GM23338 (cell line): ENCODE data around the gene MAP3K5. TPM values are rescaled to one million over a fixed set of nuclear protein-coding genes. Genes with fewer than 3 reads are reported as not detected.

Source experiments
- ATAC-seq: fragments of 200-7000 bp; cut with Tn5 transposase; 3 replicates; pipeline ENCODE4 v1.9.1; 2020
- DNase-seq: peaks from one replicate; pipeline ENCODE4 v3.0.0-alpha.2; 2015; ENCODE audit warnings: low spot score
- H2AFZ ChIP-seq: fragments of 200-600 bp; sonication (generic); 2 replicates; pipeline ENCODE4 v1.8.0; 2016; ENCODE audit warnings: antibody characterized with exemption, mild to moderate bottlenecking, moderate library complexity
- H3F3A ChIP-seq: fragments of 200-600 bp; sonication (generic); replicated peaks from 2 replicates; pipeline ENCODE4 v1.8.0; 2017; ENCODE audit warnings: antibody characterized with exemption, mixed run types, low read depth
- H3K27ac ChIP-seq: fragments of 200-600 bp; sonication (generic); 2 replicates; pipeline ENCODE4 v1.6.1; 2016; ENCODE audit warnings: low read depth
- H3K27me3 ChIP-seq: fragments of 200-600 bp; sonication (generic); 2 replicates; pipeline ENCODE4 v1.8.0; 2016; ENCODE audit warnings: mild to moderate bottlenecking, mixed run types, moderate library complexity; ENCODE audit not compliant: insufficient read depth
- H3K36me3 ChIP-seq: fragments of 200-600 bp; sonication (generic); 2 replicates; pipeline ENCODE4 v1.8.0; 2016; ENCODE audit warnings: mild to moderate bottlenecking; ENCODE audit not compliant: insufficient read depth
- H3K4me1 ChIP-seq: fragments of 200-600 bp; sonication (generic); 2 replicates; pipeline ENCODE4 v1.8.0; 2016; ENCODE audit warnings: mild to moderate bottlenecking, moderate library complexity; ENCODE audit not compliant: insufficient read depth
- H3K4me2 ChIP-seq: fragments of 200-600 bp; sonication (generic); 2 replicates; pipeline ENCODE4 v1.7.1; 2017; ENCODE audit warnings: mixed run types
- H3K4me3 ChIP-seq: fragments of 200-600 bp; sonication (generic); 2 replicates; pipeline ENCODE4 v1.6.1; 2016; ENCODE audit warnings: mixed run types
- H3K79me2 ChIP-seq: fragments of 200-600 bp; sonication (generic); replicated peaks from 2 replicates; pipeline ENCODE4 v1.8.0; 2017; ENCODE audit warnings: mild to moderate bottlenecking; ENCODE audit not compliant: insufficient read depth
- H3K9me2 ChIP-seq: fragments of 200-600 bp; sonication (generic); 2 replicates; pipeline ENCODE4 v1.8.0; 2017; ENCODE audit not compliant: insufficient read depth
- H4K20me1 ChIP-seq: fragments of 200-600 bp; sonication (generic); replicated peaks from 2 replicates; pipeline ENCODE4 v1.8.0; 2017; ENCODE audit warnings: mild to moderate bottlenecking; ENCODE audit not compliant: insufficient read depth
- H3K27ac Mint-ChIP-seq: 2 replicates; pipeline ENCODE4 v1.8.0; 2020; ENCODE audit warnings: inconsistent platforms, mild to moderate bottlenecking, moderate library complexity, mixed read lengths
- H3K27me3 Mint-ChIP-seq: 3 replicates; pipeline ENCODE4 v1.8.0; 2022; ENCODE audit warnings: low read depth, mild to moderate bottlenecking, moderate library complexity, mixed read lengths, inconsistent platforms; ENCODE audit not compliant: insufficient read depth, poor library complexity
- H3K36me3 Mint-ChIP-seq: 3 replicates; pipeline ENCODE4 v1.8.0; 2021; ENCODE audit warnings: low read depth, mild to moderate bottlenecking, inconsistent platforms, moderate library complexity, mixed read lengths
- H3K4me1 Mint-ChIP-seq: 3 replicates; pipeline ENCODE4 v1.8.0; 2020; ENCODE audit warnings: mild to moderate bottlenecking, inconsistent platforms, mixed read lengths
- H3K4me3 Mint-ChIP-seq: 3 replicates; pipeline ENCODE4 v1.8.0; 2021; ENCODE audit warnings: moderate library complexity, mild to moderate bottlenecking, inconsistent platforms, mixed read lengths
- H3K9me3 Mint-ChIP-seq: 3 replicates; pipeline ENCODE4 v1.8.0; 2020; ENCODE audit warnings: moderate library complexity, mild to moderate bottlenecking, inconsistent platforms, mixed read lengths
- CREB1 ChIP-seq: fragments of 250-450 bp; sonication (Bioruptor Pico); IDR thresholded peaks from 2 replicates; pipeline ENCODE4 v1.5.0; 2020; ENCODE audit warnings: low read depth, mild to moderate bottlenecking, moderate library complexity
- CTCF ChIP-seq, 2 experiments: fragments of 200-600 bp in 1 of 2; sonication (generic) in 1 of 2; conservative IDR thresholded peaks; 2 replicates each; pipeline versions ENCODE4 v1.5.1 to v1.6.1; 2016 to 2017; ENCODE audit warnings: antibody characterized with exemption in 2 of 2, low read depth in 2 of 2, mild to moderate bottlenecking in 2 of 2, moderate library complexity in 1 of 2
- EZH2 ChIP-seq: fragments of 200-600 bp; sonication (generic); IDR thresholded peaks from one replicate; pipeline ENCODE4 v1.8.0; 2017; ENCODE audit warnings: antibody characterized with exemption, mild to moderate bottlenecking, low read depth; ENCODE audit not compliant: unreplicated experiment
- EZH2phosphoT487 ChIP-seq: fragments of 200-600 bp; sonication (generic); IDR thresholded peaks from one replicate; pipeline ENCODE4 v1.8.1; 2018; ENCODE audit warnings: antibody characterized with exemption; ENCODE audit not compliant: unreplicated experiment
- JUNB ChIP-seq: IDR thresholded peaks from one replicate; pipeline ENCODE4 v1.6.1; 2016; ENCODE audit warnings: antibody characterized with exemption; ENCODE audit not compliant: unreplicated experiment
- NANOG ChIP-seq: IDR thresholded peaks from 2 replicates; pipeline ENCODE4 v1.6.1; 2016; ENCODE audit warnings: antibody characterized with exemption, borderline replicate concordance
- POLR2AphosphoS5 ChIP-seq: IDR thresholded peaks from 2 replicates; pipeline ENCODE4 v1.6.1; 2016; ENCODE audit warnings: antibody characterized with exemption, low read depth
- STAT1 ChIP-seq: IDR thresholded peaks from one replicate; pipeline ENCODE4 v1.6.1; 2016; ENCODE audit warnings: antibody characterized with exemption; ENCODE audit not compliant: unreplicated experiment
- ZNF114 ChIP-seq: fragments of 250-450 bp; sonication (Bioruptor Pico); IDR thresholded peaks from 2 replicates; pipeline ENCODE4 v1.5.0; 2020; ENCODE audit warnings: mild to moderate bottlenecking, moderate library complexity
- ZNF331 ChIP-seq: fragments of 250-450 bp; sonication (Bioruptor Pico); IDR thresholded peaks from 2 replicates; pipeline ENCODE4 v1.5.0; 2020; ENCODE audit warnings: low read depth, mild to moderate bottlenecking, moderate library complexity
- polyA plus RNA-seq: library from polyadenylated mRNA; unstranded; fragments of >200 nt; fragmentation: Nextera tagmentation; extraction: Ambion mirVana; gene quantifications from 2 replicates; pipeline ENCODE4 v1.2.1, GENCODE V29; 2016
- total RNA-seq: library from RNA; depleted of rRNA; stranded (reverse); fragments of >200 nt; shearing (Covaris generic); gene quantifications from 2 replicates; pipeline ENCODE4 v1.2.3, GENCODE V29; 2014
- TF ChIP-seq, protein P1 (sequence below): IDR thresholded peaks from 2 replicates; pipeline ENCODE4 v1.6.1; 2016; ENCODE audit warnings: antibody characterized with exemption
- TF ChIP-seq, protein P2 (sequence below): fragments of 250-450 bp; sonication (Bioruptor Pico); IDR thresholded peaks from 2 replicates; pipeline ENCODE4 v1.5.0; 2020; ENCODE audit warnings: mild to moderate bottlenecking, moderate library complexity

The MAP3K5 gene
- total and polyA plus RNA-seq, 2 experiments from 2014 or later, result 0.76 to 2.8 TPM

DNA sequence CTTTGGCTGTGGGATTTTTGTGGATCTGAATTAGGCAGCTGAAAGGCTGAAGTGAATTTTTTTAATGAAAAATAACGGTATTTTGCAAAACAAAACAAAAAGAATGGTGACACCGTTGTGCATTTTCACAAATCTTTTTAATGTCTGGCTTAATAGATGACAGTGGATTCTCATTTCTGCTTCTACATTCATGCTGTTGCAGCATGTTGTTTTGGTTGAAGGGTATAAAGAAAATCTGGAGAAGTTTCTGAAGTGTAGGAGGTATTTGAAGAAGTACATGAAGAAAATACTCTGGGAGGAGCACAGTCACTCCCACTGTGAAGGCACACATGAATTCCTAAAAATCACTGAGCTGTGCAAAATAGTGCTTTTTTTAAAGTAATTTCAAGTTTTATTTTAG, 3.1 kb upstream of the MAP3K5 start:
- Histone ChIP-seq H3K4me3 (no peak overlapping the region), H3F3A (0 out of 2 replicates have a peak, but pooled peaks cover 3% of the 10 kb centered on the region), H3K79me2 (no peaks in the 10 kb centered on the region), H3K9me2 (no peaks in the 10 kb centered on the region), H3K27ac (no peak overlapping the region), H4K20me1 (no peaks in the 10 kb centered on the region), H3K36me3 (no peaks in the 10 kb centered on the region), H3K4me1 (peaks cover 12% of the 10 kb centered on the region; the same call in 1 of the 2 replicates), H3K27me3 (peaks cover 47% of the 10 kb centered on the region), H3K4me2 (no peak overlapping the region), H2AFZ (no peak overlapping the region)
- Mint-ChIP-seq H3K27ac (no peak overlapping the region), H3K4me1 (peaks cover 6% of the 10 kb centered on the region; the same call in 2 of the 3 replicates), H3K4me3 (no peak overlapping the region), H3K27me3 (peaks cover 23% of the 10 kb centered on the region), H3K9me3 (no peaks in the 10 kb centered on the region; the same call in 2 of the 3 replicates), H3K36me3 (no peaks in the 10 kb centered on the region; the same call in 2 of the 3 replicates)
- DNase-seq (no peak), ATAC-seq (no peak)
- no peak for TF ChIP-seq CREB1 (CRISPR knock-in tag)
- TF ChIP-seq NANOG, result no peak
- TF ChIP-seq, protein P1, sequence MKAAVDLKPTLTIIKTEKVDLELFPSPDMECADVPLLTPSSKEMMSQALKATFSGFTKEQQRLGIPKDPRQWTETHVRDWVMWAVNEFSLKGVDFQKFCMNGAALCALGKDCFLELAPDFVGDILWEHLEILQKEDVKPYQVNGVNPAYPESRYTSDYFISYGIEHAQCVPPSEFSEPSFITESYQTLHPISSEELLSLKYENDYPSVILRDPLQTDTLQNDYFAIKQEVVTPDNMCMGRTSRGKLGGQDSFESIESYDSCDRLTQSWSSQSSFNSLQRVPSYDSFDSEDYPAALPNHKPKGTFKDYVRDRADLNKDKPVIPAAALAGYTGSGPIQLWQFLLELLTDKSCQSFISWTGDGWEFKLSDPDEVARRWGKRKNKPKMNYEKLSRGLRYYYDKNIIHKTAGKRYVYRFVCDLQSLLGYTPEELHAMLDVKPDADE, result no peak
- no peak for TF ChIP-seq STAT1
- TF ChIP-seq EZH2, result no peak
- no peak for TF ChIP-seq CTCF (conservative IDR thresholded peaks at IDR 0.05; ENCODE audit: low read depth in 2 of 2)
- no peak for TF ChIP-seq EZH2phosphoT487
- no peak for TF ChIP-seq ZNF331
- TF ChIP-seq JUNB, result no peak
- TF ChIP-seq, protein P2, sequence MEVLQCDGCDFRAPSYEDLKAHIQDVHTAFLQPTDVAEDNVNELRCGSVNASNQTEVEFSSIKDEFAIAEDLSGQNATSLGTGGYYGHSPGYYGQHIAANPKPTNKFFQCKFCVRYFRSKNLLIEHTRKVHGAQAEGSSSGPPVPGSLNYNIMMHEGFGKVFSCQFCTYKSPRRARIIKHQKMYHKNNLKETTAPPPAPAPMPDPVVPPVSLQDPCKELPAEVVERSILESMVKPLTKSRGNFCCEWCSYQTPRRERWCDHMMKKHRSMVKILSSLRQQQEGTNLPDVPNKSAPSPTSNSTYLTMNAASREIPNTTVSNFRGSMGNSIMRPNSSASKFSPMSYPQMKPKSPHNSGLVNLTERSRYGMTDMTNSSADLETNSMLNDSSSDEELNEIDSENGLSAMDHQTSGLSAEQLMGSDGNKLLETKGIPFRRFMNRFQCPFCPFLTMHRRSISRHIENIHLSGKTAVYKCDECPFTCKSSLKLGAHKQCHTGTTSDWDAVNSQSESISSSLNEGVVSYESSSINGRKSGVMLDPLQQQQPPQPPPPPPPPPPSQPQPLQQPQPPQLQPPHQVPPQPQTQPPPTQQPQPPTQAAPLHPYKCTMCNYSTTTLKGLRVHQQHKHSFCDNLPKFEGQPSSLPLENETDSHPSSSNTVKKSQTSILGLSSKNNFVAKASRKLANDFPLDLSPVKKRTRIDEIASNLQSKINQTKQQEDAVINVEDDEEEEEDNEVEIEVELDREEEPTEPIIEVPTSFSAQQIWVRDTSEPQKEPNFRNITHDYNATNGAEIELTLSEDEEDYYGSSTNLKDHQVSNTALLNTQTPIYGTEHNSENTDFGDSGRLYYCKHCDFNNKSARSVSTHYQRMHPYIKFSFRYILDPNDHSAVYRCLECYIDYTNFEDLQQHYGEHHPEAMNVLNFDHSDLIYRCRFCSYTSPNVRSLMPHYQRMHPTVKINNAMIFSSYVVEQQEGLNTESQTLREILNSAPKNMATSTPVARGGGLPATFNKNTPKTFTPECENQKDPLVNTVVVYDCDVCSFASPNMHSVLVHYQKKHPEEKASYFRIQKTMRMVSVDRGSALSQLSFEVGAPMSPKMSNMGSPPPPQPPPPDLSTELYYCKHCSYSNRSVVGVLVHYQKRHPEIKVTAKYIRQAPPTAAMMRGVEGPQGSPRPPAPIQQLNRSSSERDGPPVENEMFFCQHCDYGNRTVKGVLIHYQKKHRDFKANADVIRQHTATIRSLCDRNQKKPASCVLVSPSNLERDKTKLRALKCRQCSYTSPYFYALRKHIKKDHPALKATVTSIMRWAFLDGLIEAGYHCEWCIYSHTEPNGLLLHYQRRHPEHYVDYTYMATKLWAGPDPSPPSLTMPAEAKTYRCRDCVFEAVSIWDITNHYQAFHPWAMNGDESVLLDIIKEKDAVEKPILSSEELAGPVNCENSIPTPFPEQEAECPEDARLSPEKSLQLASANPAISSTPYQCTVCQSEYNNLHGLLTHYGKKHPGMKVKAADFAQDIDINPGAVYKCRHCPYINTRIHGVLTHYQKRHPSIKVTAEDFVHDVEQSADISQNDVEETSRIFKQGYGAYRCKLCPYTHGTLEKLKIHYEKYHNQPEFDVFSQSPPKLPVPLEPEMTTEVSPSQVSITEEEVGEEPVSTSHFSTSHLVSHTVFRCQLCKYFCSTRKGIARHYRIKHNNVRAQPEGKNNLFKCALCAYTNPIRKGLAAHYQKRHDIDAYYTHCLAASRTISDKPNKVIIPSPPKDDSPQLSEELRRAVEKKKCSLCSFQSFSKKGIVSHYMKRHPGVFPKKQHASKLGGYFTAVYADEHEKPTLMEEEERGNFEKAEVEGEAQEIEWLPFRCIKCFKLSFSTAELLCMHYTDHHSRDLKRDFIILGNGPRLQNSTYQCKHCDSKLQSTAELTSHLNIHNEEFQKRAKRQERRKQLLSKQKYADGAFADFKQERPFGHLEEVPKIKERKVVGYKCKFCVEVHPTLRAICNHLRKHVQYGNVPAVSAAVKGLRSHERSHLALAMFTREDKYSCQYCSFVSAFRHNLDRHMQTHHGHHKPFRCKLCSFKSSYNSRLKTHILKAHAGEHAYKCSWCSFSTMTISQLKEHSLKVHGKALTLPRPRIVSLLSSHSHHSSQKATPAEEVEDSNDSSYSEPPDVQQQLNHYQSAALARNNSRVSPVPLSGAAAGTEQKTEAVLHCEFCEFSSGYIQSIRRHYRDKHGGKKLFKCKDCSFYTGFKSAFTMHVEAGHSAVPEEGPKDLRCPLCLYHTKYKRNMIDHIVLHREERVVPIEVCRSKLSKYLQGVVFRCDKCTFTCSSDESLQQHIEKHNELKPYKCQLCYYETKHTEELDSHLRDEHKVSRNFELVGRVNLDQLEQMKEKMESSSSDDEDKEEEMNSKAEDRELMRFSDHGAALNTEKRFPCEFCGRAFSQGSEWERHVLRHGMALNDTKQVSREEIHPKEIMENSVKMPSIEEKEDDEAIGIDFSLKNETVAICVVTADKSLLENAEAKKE (CRISPR knock-in tag), result no peak
- no peak for TF ChIP-seq POLR2AphosphoS5
- TF ChIP-seq ZNF114 (CRISPR knock-in tag), result no peak
